ENCODE measurements around the gene SPR.

SPR gene

DNA sequence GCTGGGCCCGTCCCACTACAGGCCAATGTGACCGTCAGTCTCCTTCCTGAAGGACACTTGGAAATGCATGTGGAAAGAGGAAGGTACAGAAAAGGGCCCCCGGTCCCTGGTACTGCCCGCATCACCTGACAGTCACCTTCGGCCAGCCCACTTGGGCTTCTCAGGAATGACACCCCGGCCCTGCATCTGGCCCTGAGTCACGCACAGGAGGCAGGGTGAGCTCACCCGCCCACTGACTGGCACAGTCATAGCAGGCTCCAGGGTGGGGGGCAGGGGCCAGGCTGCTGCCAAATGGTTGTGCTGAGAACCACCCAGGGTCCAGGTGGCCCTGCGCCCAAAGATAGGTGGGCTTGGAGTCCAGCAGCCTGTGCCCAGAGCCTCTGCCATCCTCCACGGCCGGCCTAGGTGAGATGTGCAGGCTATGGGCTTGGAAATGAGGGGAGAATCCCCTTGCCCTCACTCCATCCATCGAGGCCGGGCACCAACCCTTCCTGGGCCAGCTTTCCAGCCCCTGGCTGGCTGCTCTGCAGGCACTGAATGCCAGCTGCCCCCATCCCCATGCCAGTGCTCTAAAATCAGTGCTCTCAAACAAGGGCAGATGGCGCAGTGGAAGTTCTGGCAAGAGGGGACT is 44.2 kb downstream of the SPR start:
- Histone ChIP-seq H3K36me3 (ENCODE audit: control insufficient read depth, insufficient read depth, low read length) (no peaks in the 10 kb centered on the region), H3K27ac (ENCODE audit: insufficient read depth, low read length, poor library complexity, severe bottlenecking) (no peak overlapping the region), H3K9me3 (ENCODE audit: control insufficient read depth, low read length) (no peaks in the 10 kb centered on the region), H3K4me3 (ENCODE audit: insufficient read depth, low read depth, low read length, poor library complexity, severe bottlenecking) (no peak overlapping the region), H3K27me3 (replicated peaks; ENCODE audit: control insufficient read depth, insufficient read depth, low read length, poor library complexity, severe bottlenecking) (peaks cover 23% of the 10 kb centered on the region), H3K4me1 (ENCODE audit: control insufficient read depth, insufficient read depth, low read length, poor library complexity, severe bottlenecking) (no peaks in the 10 kb centered on the region)
- DNase-seq, result no peak

DNA sequence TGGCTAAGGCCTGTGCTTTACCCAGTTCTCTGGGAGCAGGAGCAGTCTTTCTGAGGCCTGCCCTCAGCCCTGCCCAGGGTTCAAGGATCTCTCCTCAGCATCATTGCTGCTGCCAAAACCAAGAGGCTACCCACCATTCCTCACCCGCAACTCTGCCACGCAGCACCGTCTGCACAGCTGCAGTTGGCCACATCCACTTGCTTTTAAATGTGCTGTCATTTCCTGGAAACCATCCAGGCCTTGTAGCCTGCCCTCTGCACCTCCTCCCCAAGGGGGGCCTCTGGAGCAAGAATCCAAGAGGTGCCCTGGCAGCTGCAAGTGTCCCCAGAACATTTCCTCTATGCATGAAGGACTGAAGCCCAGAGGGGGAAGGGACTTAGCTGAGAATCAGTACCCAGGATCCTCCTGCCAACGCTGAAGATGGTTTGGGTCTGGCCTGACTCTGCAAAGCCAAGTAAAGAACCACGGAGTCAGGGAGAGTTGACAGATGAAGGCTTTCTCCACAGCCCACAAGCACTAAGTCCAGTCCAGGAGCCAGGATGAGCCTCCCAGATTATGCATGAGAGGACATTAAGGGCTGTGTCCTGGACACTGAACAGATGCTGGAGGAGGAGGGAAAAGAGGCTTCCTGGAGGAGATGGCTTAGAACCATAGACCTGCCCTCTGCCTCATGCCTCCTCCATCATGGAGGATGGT is 45.0 kb downstream of the SPR start:
- Histone ChIP-seq H3K4me1 (ENCODE audit: control insufficient read depth, insufficient read depth, low read length, poor library complexity, severe bottlenecking) (no peaks in the 10 kb centered on the region), H3K36me3 (ENCODE audit: control insufficient read depth, insufficient read depth, low read length) (no peaks in the 10 kb centered on the region), H3K4me3 (ENCODE audit: insufficient read depth, low read depth, low read length, poor library complexity, severe bottlenecking) (no peak overlapping the region), H3K9me3 (ENCODE audit: control insufficient read depth, low read length) (no peaks in the 10 kb centered on the region), H3K27ac (ENCODE audit: insufficient read depth, low read length, poor library complexity, severe bottlenecking) (no peak overlapping the region), H3K27me3 (replicated peaks; ENCODE audit: control insufficient read depth, insufficient read depth, low read length, poor library complexity, severe bottlenecking) (peaks cover 15% of the 10 kb centered on the region)
- DNase-seq, result no peak

DNA sequence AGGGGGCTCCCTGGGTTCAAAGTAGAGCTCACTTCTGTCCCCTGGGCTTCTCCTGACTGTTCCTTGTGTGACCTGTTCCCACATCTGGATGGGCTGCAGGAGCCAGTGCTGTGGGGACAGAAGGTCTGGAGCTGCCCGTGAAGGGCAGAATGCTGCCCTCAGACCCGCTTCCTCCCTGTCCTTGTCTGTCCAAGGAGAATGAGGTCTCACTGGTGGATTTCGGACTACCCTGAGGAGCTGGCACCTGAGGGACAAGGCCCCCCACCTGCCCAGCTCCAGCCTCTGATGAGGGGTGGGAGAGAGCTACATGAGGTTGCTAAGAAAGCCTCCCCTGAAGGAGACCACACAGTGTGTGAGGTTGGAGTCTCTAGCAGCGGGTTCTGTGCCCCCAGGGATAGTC is 45.6 kb downstream of the SPR start:
- peaks cover 9% of the 10 kb centered on the region for H3K27me3 ChIP-seq (replicated peaks; ENCODE audit: control insufficient read depth, insufficient read depth, low read length, poor library complexity, severe bottlenecking)
- H3K4me1 ChIP-seq (ENCODE audit: control insufficient read depth, insufficient read depth, low read length, poor library complexity, severe bottlenecking), result no peaks in the 10 kb centered on the region
- no peaks in the 10 kb centered on the region for H3K36me3 ChIP-seq (ENCODE audit: control insufficient read depth, insufficient read depth, low read length)
- DNase-seq, result no peak
- no peak overlapping the region for H3K4me3 ChIP-seq (ENCODE audit: insufficient read depth, low read depth, low read length, poor library complexity, severe bottlenecking)
- H3K9me3 ChIP-seq (ENCODE audit: control insufficient read depth, low read length), result no peaks in the 10 kb centered on the region
- no peak overlapping the region for H3K27ac ChIP-seq (ENCODE audit: insufficient read depth, low read length, poor library complexity, severe bottlenecking)

GRCh38 chr2:72933207-72933606 is 46.0 kb downstream of the SPR start:
- Histone ChIP-seq H3K4me1 (ENCODE audit: control insufficient read depth, insufficient read depth, low read length, poor library complexity, severe bottlenecking) (no peaks in the 10 kb centered on the region), H3K27ac (ENCODE audit: insufficient read depth, low read length, poor library complexity, severe bottlenecking) (no peak overlapping the region), H3K27me3 (replicated peaks; ENCODE audit: control insufficient read depth, insufficient read depth, low read length, poor library complexity, severe bottlenecking) (peaks cover 7% of the 10 kb centered on the region), H3K9me3 (ENCODE audit: control insufficient read depth, low read length) (no peaks in the 10 kb centered on the region), H3K4me3 (ENCODE audit: insufficient read depth, low read depth, low read length, poor library complexity, severe bottlenecking) (no peak overlapping the region), H3K36me3 (ENCODE audit: control insufficient read depth, insufficient read depth, low read length) (no peaks in the 10 kb centered on the region)
- no peak for DNase-seq

DNA sequence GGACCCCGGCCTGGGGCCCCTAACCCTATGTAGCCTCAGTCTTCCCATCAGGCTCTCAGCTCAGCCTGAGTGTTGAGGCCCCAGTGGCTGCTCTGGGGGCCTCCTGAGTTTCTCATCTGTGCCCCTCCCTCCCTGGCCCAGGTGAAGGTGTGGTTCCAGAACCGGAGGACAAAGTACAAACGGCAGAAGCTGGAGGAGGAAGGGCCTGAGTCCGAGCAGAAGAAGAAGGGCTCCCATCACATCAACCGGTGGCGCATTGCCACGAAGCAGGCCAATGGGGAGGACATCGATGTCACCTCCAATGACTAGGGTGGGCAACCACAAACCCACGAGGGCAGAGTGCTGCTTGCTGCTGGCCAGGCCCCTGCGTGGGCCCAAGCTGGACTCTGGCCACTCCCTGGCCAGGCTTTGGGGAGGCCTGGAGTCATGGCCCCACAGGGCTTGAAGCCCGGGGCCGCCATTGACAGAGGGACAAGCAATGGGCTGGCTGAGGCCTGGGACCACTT is 46.5 kb downstream of the SPR start:
- H3K4me1 ChIP-seq (ENCODE audit: control insufficient read depth, insufficient read depth, low read length, poor library complexity, severe bottlenecking), result no peaks in the 10 kb centered on the region
- no peak for DNase-seq
- no peak overlapping the region for H3K27ac ChIP-seq (ENCODE audit: insufficient read depth, low read length, poor library complexity, severe bottlenecking)
- no peak overlapping the region for H3K4me3 ChIP-seq (ENCODE audit: insufficient read depth, low read depth, low read length, poor library complexity, severe bottlenecking)
- H3K9me3 ChIP-seq (ENCODE audit: control insufficient read depth, low read length), result no peaks in the 10 kb centered on the region
- peaks cover 7% of the 10 kb centered on the region for H3K27me3 ChIP-seq (replicated peaks; ENCODE audit: control insufficient read depth, insufficient read depth, low read length, poor library complexity, severe bottlenecking)
- H3K36me3 ChIP-seq (ENCODE audit: control insufficient read depth, insufficient read depth, low read length), result no peaks in the 10 kb centered on the region

DNA sequence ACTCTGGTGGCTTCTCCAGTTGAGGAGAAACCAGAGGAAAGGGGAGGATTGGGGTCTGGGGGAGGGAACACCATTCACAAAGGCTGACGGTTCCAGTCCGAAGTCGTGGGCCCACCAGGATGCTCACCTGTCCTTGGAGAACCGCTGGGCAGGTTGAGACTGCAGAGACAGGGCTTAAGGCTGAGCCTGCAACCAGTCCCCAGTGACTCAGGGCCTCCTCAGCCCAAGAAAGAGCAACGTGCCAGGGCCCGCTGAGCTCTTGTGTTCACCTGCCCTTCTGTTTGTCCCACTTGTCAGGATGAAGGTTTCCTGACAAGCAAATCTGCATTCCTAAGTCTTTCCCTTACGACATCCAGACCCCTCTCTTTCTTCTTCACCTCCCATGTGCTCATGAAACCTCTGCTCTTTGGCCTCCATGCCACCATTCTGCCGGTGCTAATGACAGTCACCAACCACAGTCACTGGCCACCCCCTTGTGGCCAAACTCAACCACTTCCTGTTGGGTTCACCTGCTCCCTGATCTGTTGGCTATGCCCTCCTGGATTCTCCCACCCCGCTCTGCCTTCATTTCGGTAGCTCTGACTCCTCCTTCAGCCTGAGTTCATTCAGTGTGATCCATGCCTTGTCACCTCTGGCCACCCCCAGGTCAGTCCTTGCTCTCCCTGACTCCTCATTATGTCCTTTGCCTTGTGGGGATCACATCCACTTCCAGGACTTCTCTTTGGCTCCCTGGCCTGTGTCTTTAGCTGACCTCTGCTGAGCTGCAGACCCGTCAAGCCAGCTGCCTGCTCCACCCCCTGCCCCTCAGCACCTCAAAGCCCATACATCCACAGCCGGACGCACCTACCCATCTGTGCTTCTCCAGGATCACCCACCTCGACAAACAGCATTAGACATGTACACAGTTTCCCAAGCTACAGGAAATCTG is 47.7 kb downstream of the SPR start:
- peaks cover 5% of the 10 kb centered on the region for H3K27me3 ChIP-seq (replicated peaks; ENCODE audit: control insufficient read depth, insufficient read depth, low read length, poor library complexity, severe bottlenecking)
- H3K36me3 ChIP-seq (ENCODE audit: control insufficient read depth, insufficient read depth, low read length), result no peaks in the 10 kb centered on the region
- DNase-seq, result no peak
- H3K27ac ChIP-seq (ENCODE audit: insufficient read depth, low read length, poor library complexity, severe bottlenecking), result no peak overlapping the region
- H3K9me3 ChIP-seq (ENCODE audit: control insufficient read depth, low read length), result no peaks in the 10 kb centered on the region
- H3K4me3 ChIP-seq (ENCODE audit: insufficient read depth, low read depth, low read length, poor library complexity, severe bottlenecking), result no peak overlapping the region
- H3K4me1 ChIP-seq (ENCODE audit: control insufficient read depth, insufficient read depth, low read length, poor library complexity, severe bottlenecking), result no peaks in the 10 kb centered on the region

- Histone ChIP-seq H3K36me3 (ENCODE audit: control insufficient read depth, insufficient read depth, low read length) (no peaks in the 10 kb centered on the region), H3K4me3 (ENCODE audit: insufficient read depth, low read depth, low read length, poor library complexity, severe bottlenecking) (no peak overlapping the region), H3K9me3 (ENCODE audit: control insufficient read depth, low read length) (no peaks in the 10 kb centered on the region), H3K27me3 (replicated peaks; ENCODE audit: control insufficient read depth, insufficient read depth, low read length, poor library complexity, severe bottlenecking) (peaks cover 4% of the 10 kb centered on the region), H3K4me1 (ENCODE audit: control insufficient read depth, insufficient read depth, low read length, poor library complexity, severe bottlenecking) (no peaks in the 10 kb centered on the region), H3K27ac (ENCODE audit: insufficient read depth, low read length, poor library complexity, severe bottlenecking) (no peak overlapping the region)
- DNase-seq, result no peak
These were observed 48.4 kb downstream of the SPR start for GRCh38 chr2:72935611-72935957.

- Histone ChIP-seq H3K4me1 (ENCODE audit: control insufficient read depth, insufficient read depth, low read length, poor library complexity, severe bottlenecking) (no peaks in the 10 kb centered on the region), H3K36me3 (ENCODE audit: control insufficient read depth, insufficient read depth, low read length) (no peaks in the 10 kb centered on the region), H3K27me3 (replicated peaks; ENCODE audit: control insufficient read depth, insufficient read depth, low read length, poor library complexity, severe bottlenecking) (peaks cover 4% of the 10 kb centered on the region), H3K9me3 (ENCODE audit: control insufficient read depth, low read length) (no peaks in the 10 kb centered on the region), H3K27ac (ENCODE audit: insufficient read depth, low read length, poor library complexity, severe bottlenecking) (no peak overlapping the region), H3K4me3 (ENCODE audit: insufficient read depth, low read depth, low read length, poor library complexity, severe bottlenecking) (no peak overlapping the region)
- no peak for DNase-seq
These were observed 49.6 kb downstream of the SPR start for GRCh38 chr2:72936660-72937355.

DNA sequence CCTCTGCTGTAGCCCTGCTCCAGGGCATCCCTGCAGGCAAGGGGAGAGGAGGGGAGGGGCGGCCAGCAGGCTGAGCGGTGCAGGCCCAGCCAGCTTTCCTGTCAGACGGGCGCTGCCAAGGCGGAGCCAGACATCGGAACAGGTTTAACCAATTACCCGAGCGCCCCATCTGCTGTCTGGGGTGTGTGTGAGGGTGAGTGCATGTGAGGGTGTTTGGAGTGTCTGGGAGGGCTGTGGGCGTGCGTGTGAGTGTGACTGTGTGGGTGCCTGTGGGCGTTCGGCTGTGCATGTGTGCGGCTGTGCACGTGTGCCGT is 50.1 kb downstream of the SPR start:
- no peak for DNase-seq
- H3K27ac ChIP-seq (ENCODE audit: insufficient read depth, low read length, poor library complexity, severe bottlenecking), result no peak overlapping the region
- peaks cover 4% of the 10 kb centered on the region for H3K27me3 ChIP-seq (replicated peaks; ENCODE audit: control insufficient read depth, insufficient read depth, low read length, poor library complexity, severe bottlenecking)
- H3K9me3 ChIP-seq (ENCODE audit: control insufficient read depth, low read length), result no peaks in the 10 kb centered on the region
- H3K36me3 ChIP-seq (ENCODE audit: control insufficient read depth, insufficient read depth, low read length), result no peaks in the 10 kb centered on the region
- H3K4me1 ChIP-seq (ENCODE audit: control insufficient read depth, insufficient read depth, low read length, poor library complexity, severe bottlenecking), result no peaks in the 10 kb centered on the region
- no peak overlapping the region for H3K4me3 ChIP-seq (ENCODE audit: insufficient read depth, low read depth, low read length, poor library complexity, severe bottlenecking)

Measured in effector memory CD4-positive, alpha-beta T cell (primary cell).